Transverse colon (tissue), 4 donors: ENCODE results near the gene HES7. TPM values are rescaled to one million over a fixed set of nuclear protein-coding genes. Genes with fewer than 3 reads are reported as not detected.

Experiments used
- DNase-seq: peaks from one replicate; pipeline ENCODE4 v3.0.0-alpha.2; 2019
- H3K27ac ChIP-seq, 4 donors: fragments of 200-600 bp; sonication (generic); 2 replicates each; pipeline ENCODE4 v1.5.1; 2016 to 2018; ENCODE audit warnings: inconsistent platforms in 4 of 4
- H3K27me3 ChIP-seq: fragments of 200-600 bp; sonication (generic); 2 replicates; pipeline ENCODE4 v1.5.1; 2017; ENCODE audit warnings: inconsistent platforms
- H3K36me3 ChIP-seq, 4 donors: fragments of 200-600 bp; sonication (generic); 2 replicates each; pipeline ENCODE4 v1.5.1; 2017 to 2019; ENCODE audit warnings: inconsistent platforms in 4 of 4
- H3K4me1 ChIP-seq, 4 donors: fragments of 200-600 bp; sonication (generic); 2 replicates each; pipeline ENCODE4 v1.5.1; 2017 to 2020; ENCODE audit warnings: inconsistent platforms in 4 of 4
- H3K4me3 ChIP-seq, 4 donors: fragments of 200-600 bp; sonication (generic); 1 replicate in 1 of 4; 2 replicates in 3 of 4; pipeline versions ENCODE4 v1.5.1 to v1.6.1; 2017 to 2019; ENCODE audit warnings: inconsistent platforms in 4 of 4
- H3K9me3 ChIP-seq, 2 donors: fragments of 200-600 bp; sonication (generic); 2 replicates each; pipeline ENCODE4 v1.5.1; 2017 to 2019; ENCODE audit warnings: inconsistent platforms in 2 of 2
- EP300 ChIP-seq: sonication (generic); formaldehyde crosslinking; IDR thresholded peaks from one replicate; pipeline ENCODE4 v1.6.1; 2017; ENCODE audit warnings: antibody characterized with exemption, low read depth
- POLR2A ChIP-seq: fragments of 450-650 bp; IDR thresholded peaks from one replicate; pipeline ENCODE4 v1.6.1; 2016; ENCODE audit warnings: antibody characterized with exemption, mild to moderate bottlenecking, moderate library complexity
- POLR2AphosphoS5 ChIP-seq, 3 donors: sonication (generic); formaldehyde crosslinking; IDR thresholded peaks; one replicate each; pipeline ENCODE4 v1.6.1; 2016; ENCODE audit warnings: antibody characterized with exemption in 3 of 3
- WGBS, 2 donors: methylation state at CpG; one replicate each; pipeline ENCODE4 v1.1.5; 2018; ENCODE audit warnings: low coverage in 1 of 2; 5-methylcytosine and 5-hydroxymethylcytosine counted together
- in situ Hi-C, 4 donors: fragments of 200-750 bp; cut with MboI; loops; one replicate each; pipeline versions ENCODE4 v1.15.0 to v1.15.1; 2017; ENCODE audit warnings: low sequenced_read_pairs in 3 of 4, low pct_ligation_motif_present in 1 of 4, low pct_unique_long_range_greater_than_20kb in 1 of 4
- intact Hi-C: fragments of 100-400 bp; cut with DNase I; formaldehyde crosslinking; loops from one replicate; pipeline ENCODE4 v1.15.1; 2023; ENCODE audit warnings: low total_unique reads
- total RNA-seq, 4 donors: library from RNA; depleted of rRNA; stranded (reverse); fragments of >200 nt; gene quantifications; one replicate each; pipeline ENCODE4 v1.1.0, GENCODE V29; 2016
- TF ChIP-seq, protein P1 (sequence below), 5 experiments: fragments of 200-600 bp in 3 of 5; fragments of 450-650 bp in 2 of 5; sonication (generic) in 3 of 5; IDR thresholded peaks; 1 replicate in 2 of 5; 2 replicates in 3 of 5; pipeline ENCODE4 v1.5.1; 2016 to 2017; ENCODE audit warnings: antibody characterized with exemption in 5 of 5, inconsistent platforms in 3 of 5, mild to moderate bottlenecking in 2 of 5, moderate library complexity in 1 of 5

HES7 gene
- total RNA-seq, 4 donors from 2014 or later: not detected

DNA sequence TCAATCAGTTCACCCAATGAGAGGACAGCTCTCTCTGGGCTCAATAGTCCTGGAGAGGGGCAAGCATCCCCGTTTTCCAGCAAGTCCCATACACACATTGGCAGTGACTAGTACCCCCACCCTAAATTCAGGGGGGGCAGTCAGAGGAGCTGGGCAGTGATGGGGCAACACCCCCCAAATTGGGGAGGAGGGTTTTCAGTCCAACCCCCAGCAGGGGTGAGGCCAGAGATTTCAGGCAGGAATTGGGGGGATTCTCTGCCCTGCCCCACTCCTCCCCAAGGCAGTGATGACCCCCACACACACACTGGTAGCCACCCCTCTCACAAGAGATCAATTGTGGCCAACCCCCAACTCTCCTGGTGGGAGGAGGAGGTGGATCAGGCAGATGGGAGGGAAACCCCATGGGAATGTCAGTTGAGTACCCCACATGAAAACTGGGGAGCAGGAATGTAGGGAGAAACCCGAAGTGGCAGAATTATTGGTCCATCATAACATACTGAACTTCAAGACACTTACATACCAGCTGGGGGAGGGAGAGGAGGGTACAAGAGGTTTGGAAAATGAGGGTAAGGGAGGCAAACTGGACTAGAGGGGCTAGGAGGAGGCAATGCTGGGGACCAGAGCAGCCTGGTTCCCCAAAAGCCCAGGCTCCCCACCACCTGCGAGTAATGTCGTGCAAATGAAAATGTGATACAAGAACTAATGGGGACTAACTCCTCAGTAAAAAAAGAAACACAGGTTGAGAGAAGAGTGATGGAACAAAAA lies 35.7 kb upstream of the HES7 start:
- TF ChIP-seq, protein P1, sequence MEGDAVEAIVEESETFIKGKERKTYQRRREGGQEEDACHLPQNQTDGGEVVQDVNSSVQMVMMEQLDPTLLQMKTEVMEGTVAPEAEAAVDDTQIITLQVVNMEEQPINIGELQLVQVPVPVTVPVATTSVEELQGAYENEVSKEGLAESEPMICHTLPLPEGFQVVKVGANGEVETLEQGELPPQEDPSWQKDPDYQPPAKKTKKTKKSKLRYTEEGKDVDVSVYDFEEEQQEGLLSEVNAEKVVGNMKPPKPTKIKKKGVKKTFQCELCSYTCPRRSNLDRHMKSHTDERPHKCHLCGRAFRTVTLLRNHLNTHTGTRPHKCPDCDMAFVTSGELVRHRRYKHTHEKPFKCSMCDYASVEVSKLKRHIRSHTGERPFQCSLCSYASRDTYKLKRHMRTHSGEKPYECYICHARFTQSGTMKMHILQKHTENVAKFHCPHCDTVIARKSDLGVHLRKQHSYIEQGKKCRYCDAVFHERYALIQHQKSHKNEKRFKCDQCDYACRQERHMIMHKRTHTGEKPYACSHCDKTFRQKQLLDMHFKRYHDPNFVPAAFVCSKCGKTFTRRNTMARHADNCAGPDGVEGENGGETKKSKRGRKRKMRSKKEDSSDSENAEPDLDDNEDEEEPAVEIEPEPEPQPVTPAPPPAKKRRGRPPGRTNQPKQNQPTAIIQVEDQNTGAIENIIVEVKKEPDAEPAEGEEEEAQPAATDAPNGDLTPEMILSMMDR (IDR thresholded peaks at IDR 0.05): no peak
- no peak for TF ChIP-seq EP300
- no peak for TF ChIP-seq POLR2AphosphoS5 (IDR thresholded peaks at IDR 0.05)
- intact Hi-C loops: no loop called here
- Histone ChIP-seq H3K4me3 (no peak overlapping the region), H3K27me3 (no peaks in the 10 kb centered on the region), H3K9me3 (no peaks in the 10 kb centered on the region), H3K4me1 (peaks cover 33 to 66% (median 47%) of the 10 kb centered on the region in 4 donors), H3K36me3 (peaks cover 0 to 3% (median 0%) of the 10 kb centered on the region in 4 donors), H3K27ac (peak overlapping the region; percentile 93 to 100 (median 97))
- in situ Hi-C loops: no loop called here
- WGBS, 2 donors: 71% methylated on average over 4 of the region's 4 CpGs; no CpG with 5 or more reads in 1 of the 2 donors
- DNase-seq: no peak

DNA sequence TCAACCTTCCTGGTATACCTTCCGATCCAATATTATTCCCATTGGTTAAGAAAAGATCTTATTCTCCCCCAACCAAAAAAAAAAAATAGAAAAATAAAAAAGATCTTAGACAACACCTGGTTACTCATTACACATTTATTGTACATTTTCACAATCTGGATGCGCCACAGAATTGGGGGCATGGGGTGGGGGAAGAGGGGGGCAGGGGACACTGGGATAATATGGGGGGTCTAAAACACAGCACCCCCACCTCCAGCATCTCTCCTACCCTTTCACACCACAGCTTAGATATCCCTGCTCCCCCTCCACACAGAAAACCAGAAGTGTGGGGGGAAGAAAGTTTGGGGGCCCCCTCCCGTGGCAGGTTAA lies 35.1 kb upstream of the HES7 start:
- in situ Hi-C loops: no loop called here
- H3K4me1 ChIP-seq: peaks cover 28 to 63% (median 42%) of the 10 kb centered on the region in 4 donors

DNA sequence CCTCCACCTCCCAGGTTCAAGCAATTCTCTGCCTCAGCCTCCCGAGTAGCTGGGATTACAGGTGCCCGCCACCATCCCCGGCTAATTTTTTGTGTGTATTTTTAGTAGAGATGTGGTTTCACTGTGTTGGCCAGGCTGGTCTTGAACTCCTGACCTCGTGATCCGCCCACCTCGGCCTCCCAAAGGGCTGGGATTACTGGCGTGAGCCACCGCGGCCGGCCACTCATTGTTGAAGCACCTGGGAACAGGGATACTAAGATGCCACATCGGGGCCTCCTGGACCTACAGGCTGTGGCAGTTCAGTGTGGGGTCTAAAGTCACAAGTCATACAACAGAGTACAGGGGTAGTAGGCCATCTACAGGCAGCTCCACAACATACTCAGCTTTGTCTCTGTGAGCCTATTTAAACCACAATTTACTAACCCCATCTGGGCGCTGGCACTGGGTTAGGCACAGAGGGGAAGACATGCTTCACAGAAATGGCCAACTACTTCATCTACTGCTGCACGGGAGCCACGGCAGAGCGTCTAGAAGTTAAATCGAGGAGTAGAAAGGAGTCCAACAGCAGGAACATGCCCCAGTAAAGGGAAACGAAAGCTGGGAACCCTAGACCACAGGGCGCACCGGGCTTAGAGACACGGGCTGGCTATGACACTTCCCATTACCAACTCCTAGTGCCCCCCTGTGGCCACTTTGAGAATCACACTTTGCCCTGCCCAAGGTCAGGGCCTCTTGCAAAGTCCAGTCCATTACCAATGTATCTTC lies 34.5 kb upstream of the HES7 start:
- intact Hi-C loops (no loop called here), in situ Hi-C loops (no loop called here)
- TF ChIP-seq EP300 (no peak), POLR2AphosphoS5 (IDR thresholded peaks at IDR 0.05) (peak in 2 of 3 donors; percentile 68 to 77), POLR2A (peak; percentile 35)
- TF ChIP-seq, protein P1 (IDR thresholded peaks at IDR 0.05): peak; percentile 91 to 99 (median 96)
- Histone ChIP-seq H3K4me3 (no peak overlapping the region), H3K4me1 (peaks cover 22 to 63% (median 42%) of the 10 kb centered on the region in 4 donors), H3K36me3 (peaks cover 0 to 3% (median 0%) of the 10 kb centered on the region in 4 donors), H3K9me3 (no peaks in the 10 kb centered on the region), H3K27me3 (no peaks in the 10 kb centered on the region), H3K27ac (peak overlapping the region; percentile 93 to 100 (median 97))
- DNase-seq: peak; percentile 97
- 40 to 46% methylated on average over 2 to 20 of the region's 20 CpGs for WGBS, 2 donors

More for the DNA sequence above, 35.1 kb upstream of the HES7 start:
- H3K4me3 ChIP-seq: no peak overlapping the region
- WGBS, 2 donors: 57 to 67% methylated on average over 3 of the region's 3 CpGs
- H3K36me3 ChIP-seq: peaks cover 0 to 3% (median 0%) of the 10 kb centered on the region in 4 donors
- H3K27ac ChIP-seq: peak overlapping the region; percentile 93 to 100 (median 97)
- intact Hi-C loops: no loop called here
- H3K27me3 ChIP-seq: no peaks in the 10 kb centered on the region
- no peak for DNase-seq
- TF ChIP-seq, protein P1 (IDR thresholded peaks at IDR 0.05): no peak
- TF ChIP-seq POLR2AphosphoS5 (IDR thresholded peaks at IDR 0.05) (no peak), EP300 (no peak), POLR2A (no peak)
- H3K9me3 ChIP-seq: no peaks in the 10 kb centered on the region
